HT1080 (cell line): Measurements from ENCODE around the gene GPC6. TPM values are rescaled to one million over a fixed set of nuclear protein-coding genes. Genes with fewer than 3 reads are reported as not detected.

Experiments
- DNase-seq: peaks from one replicate; pipeline ENCODE4 v3.0.0-alpha.2; 2015; ENCODE audit warnings: low read depth
- total RNA-seq: library from RNA; depleted of rRNA; stranded (reverse); fragments of >200 nt; shearing (Covaris generic); gene quantifications from 2 replicates; pipeline ENCODE4 v1.2.3, GENCODE V29; 2014

Gene GPC6
- total RNA-seq, 1 experiment from 2014 or later, result 9.0 TPM

GRCh38 chr13:93499991-93500390 lies 273.4 kb downstream of the GPC6 start:
- DNase-seq, result no peak

- no peak for DNase-seq
Observed at GRCh38 chr13:93502071-93502470, 275.5 kb downstream of the GPC6 start.

DNA sequence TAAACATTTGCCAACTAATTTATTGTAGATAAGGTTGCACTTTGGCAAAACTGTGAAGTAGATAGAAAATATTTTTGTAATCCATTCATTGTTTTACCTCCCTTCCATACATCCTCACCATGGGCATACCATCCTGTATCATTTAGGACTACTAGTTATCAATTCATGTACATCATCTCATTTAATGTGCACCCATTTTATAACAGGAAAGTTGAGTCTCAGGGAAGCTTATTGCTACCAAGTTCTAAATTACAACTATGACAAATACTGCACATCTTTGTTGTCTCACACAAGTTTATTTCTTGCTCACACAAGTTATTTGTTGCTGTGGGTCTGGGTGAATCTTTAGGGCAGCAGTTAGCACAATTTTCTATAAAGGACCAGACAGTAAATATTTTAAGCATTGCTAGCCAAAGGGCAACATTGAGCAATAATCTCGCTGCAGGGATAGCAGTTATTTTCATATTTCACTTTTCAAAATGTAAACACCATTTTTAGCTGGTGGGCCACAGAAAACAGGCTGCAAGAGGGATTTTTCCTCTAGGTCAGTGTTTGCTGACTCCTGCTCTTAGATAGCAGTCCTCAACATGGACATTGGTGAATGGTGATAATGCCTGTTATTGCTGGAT lies 276.5 kb downstream of the GPC6 start:
- DNase-seq, result no peak

- no peak for DNase-seq
Observed at GRCh38 chr13:93505104-93505952, 278.7 kb downstream of the GPC6 start.

- no peak for DNase-seq
Observed at GRCh38 chr13:93511011-93511410, 284.4 kb downstream of the GPC6 start.

- no peak for DNase-seq
Observed at GRCh38 chr13:93515267-93515666, 288.7 kb downstream of the GPC6 start.

GRCh38 chr13:93517658-93518057 lies 291.1 kb downstream of the GPC6 start:
- no peak for DNase-seq

DNA sequence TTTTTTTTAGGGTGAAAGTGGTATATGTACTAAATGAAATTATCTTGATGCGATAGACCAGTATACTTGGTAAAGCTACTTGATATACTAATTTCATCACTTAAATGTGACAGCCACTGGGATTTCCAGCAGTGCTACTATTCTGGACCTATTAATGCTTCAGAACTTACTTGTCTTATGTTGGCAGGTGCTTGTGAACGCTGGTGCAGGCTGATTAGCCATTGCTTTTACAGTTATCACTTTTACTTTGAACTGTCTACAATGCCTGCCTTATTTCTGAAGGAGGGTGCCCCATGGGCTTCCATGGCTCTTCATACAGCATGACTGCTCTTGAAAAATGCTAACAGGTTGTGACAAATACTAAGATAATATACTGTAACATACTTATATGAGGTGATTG lies 294.7 kb downstream of the GPC6 start:
- DNase-seq, result no peak

GRCh38 chr13:93522501-93522900 lies 295.9 kb downstream of the GPC6 start:
- DNase-seq, result no peak

DNA sequence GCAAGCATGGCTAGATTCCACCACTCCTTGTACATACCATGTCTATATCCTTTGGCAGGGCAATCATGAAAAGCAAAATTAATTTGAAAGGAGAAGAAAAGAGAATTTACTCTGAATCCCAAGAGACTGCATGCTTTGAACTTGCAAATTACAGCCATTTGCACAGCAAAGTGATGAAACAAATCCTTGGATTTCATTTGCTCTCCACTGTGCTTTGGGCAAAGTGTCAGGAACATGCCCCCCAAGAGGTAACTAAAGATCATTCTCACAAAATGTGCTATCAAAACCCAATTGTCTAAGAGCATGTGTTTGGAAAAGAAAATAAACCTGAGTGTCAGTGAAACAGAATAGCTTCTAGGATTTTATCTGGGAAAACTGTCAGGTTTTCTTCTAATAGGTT lies 298.5 kb downstream of the GPC6 start:
- no peak for DNase-seq

DNA sequence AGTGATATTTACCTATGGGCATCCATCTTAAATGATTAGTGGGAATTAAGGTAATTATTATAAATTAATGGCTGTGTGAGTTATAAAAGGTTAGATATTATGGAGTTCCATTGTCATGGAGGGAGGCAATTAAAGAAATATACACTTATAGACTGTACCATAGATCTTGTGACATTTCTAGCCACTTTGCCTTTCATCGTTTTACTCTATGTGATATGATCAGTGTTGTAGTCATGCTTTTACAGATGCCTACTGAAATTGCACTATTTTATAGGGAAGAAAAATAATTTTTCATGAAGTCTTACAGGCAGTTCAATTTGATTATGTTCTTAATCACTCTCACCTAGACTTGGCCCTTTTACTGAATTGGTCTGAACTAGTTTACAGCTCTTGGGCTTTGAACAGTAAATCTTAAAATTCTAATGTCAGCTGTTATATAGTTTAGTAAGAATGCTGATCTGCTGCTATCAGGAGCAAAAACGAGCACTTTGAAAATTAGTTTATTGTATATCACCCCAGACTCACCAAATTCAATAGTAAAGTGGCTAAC lies 301.2 kb downstream of the GPC6 start:
- DNase-seq, result no peak

GRCh38 chr13:93529961-93530360 lies 303.4 kb downstream of the GPC6 start:
- DNase-seq, result no peak

GRCh38 chr13:93534181-93534700 lies 307.6 kb downstream of the GPC6 start:
- DNase-seq, result no peak

DNA sequence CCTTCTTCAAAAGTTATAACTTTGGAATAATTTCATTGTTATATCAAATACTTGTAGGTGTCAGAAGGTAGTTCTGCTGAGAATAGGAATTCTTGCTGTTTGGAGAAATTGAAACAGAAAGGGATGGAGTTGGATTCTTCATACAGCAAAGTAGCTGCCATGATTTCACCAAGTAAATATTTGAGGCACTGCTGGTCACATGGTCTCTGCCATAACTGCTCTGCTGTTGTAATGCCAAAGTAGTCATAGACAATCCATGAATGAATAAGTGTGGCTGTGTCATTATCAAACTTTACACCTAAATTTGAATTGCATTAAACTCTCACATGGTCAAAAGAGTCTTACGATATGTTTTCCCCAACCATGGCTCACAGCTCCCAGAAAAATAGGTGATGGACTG lies 308.6 kb downstream of the GPC6 start:
- peak; percentile 5 for DNase-seq

DNA sequence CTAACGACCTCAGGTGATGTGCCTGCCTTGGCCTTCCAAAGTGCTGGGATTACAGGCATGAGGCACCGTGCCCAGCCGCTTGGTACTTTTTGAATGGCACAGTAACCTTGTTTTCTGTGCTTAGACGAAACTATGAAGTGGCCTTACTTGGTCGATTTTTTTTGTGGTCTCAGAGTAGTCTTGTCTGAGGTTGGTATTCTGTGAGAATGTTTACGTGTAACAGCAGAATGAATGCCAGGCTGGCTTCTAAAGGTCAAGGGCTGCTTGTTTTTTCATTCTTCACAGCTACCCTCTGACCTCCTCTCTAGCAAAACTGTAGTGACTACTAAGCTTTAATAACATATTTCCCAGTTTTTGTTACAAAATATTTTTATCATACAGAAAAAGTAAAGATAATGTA lies 313.3 kb downstream of the GPC6 start:
- DNase-seq, result no peak

- DNase-seq, result no peak
Observed at GRCh38 chr13:93547886-93548285, 321.3 kb downstream of the GPC6 start.

DNA sequence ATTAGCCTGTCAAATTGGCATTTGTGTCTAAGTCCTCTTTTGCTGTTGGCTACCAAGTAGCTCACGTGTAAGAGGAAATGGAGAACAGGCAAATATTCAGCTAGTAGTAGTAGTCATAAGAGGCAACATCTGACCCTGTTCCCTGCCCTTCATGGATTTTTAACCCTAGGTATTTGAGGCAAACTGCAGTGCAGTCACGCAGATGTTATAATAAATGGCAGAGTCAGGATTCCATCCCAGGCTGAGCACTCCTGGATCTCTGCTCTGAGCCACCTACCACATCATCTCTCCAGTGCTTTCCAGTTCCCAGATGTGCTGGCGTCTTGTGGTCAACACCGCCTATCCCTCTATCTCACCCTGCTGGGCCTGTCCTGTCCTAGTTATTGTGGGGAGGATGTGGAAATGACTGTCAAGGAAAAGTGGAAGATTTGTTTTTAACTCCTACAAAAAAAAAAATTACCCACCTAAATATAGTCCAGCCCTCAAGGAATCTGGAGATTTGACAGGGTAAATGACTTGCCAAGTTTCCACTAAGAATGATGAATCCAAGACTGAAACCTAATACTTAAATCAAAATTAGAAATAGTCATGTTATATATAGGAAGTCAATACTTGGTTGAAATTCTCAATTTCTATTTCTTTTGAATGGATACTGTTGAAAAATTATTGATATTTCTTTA lies 322.9 kb downstream of the GPC6 start:
- DNase-seq, result peak; percentile 56

DNA sequence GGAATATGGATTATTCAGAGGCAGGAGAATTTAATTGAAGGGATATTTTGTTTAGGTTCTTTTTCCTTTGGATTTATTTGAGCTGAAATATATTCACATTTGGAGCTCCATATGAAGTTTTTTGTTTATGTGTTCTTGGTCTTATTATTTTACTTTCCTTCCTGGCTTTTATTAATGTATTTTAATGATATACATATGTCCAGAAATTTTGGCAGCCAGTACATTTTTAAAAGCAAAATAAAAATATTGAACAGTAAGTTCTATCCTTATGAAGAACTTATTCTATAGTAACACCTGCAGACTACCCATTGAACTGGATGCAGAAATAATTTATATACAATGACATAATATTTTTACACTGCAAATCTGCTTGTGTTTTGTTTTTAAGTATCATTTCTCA lies 323.6 kb downstream of the GPC6 start:
- no peak for DNase-seq

DNA sequence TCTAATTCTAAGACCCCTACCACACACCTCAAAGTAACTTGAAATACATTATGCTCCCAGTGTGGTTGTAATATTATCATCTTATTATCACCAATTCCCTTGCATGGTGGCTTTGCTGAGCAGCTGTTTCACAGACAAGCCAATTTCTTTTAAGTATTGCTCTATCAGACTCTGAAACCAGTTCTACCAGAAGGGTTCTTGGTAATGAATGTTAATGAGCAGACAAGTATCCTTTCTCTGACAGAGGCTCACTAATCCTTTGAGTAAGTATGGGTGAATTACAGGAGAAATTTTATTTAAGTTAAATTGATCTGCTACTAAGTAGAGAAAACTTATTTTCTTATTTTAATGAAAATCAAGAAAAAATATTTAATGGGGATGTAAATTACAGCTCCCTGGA lies 326.0 kb downstream of the GPC6 start:
- DNase-seq, result no peak

DNA sequence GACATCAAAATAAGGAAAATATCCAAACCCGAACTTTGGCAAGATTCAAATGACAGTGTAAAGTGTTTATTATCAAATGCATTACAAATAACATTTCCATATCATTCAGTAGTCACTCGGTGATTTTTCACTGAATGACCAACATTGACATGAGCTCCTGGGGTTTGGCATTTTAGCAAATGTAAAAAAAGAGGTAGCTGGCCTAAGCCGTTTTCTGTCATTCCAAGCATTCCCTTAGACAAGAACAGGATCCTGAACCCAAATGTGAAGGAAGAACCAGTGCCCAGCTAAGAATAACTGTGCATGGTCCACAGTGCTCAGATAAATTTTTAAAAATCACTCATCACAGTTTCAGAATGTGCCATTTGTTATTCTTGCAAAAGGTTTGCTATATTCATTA lies 327.9 kb downstream of the GPC6 start:
- no peak for DNase-seq

- no peak for DNase-seq
Observed at GRCh38 chr13:93558637-93559036, 332.0 kb downstream of the GPC6 start.

GRCh38 chr13:93559718-93560117 lies 333.1 kb downstream of the GPC6 start:
- peak; percentile 92 for DNase-seq
